ENCODE measurements around the gene LMNTD2.

GRCh38 chr11:567011-567628, 6.6 kb upstream of the LMNTD2 start:
- TF ChIP-seq POLR2A (IDR thresholded peaks at IDR 0.05) (no peak), CTCF (IDR thresholded peaks at IDR 0.05) (no peak)
